Measurements from ENCODE around the gene SLC47A2.
"Not testable (repeated sequence)": the region's sequence is repeated elsewhere in the genome, so short reads cannot be mapped to it uniquely, and the experiment has no call there.

The SLC47A2 gene

DNA sequence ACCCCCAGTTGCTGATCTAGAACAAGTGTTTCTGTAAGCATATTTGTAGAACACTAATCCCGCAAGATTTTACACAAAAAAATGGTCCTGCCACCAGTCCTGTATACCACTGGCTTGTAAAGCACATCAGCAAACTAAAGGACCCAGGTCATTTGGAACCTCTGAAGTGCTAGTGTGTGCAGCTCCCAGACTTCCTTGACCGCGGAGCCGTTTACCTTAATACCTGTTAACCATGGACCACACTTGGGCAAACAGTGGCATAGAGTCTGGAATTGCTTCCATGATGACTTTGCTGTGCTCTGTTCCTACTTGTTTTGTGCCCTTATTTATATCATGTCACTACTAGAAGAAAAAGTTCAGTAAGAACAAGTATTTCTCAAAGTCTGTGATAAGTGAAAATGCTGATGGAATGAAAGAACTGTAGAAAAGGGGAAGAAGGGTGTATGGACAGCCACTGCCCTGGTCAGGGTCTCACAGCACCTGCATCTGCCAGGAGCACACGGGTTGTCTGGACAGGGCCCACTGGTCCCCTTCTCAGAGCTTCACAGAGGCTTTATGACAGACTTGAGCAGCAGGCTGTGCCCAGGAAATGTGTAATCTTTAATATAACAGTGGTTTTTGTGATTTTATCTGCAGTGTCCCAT, 38.5 kb downstream of the SLC47A2 start:
- TF ChIP-seq CTCF (IDR thresholded peaks at IDR 0.05; ENCODE audit: control insufficient read depth, extremely low read depth, insufficient read depth) = no peak
- H3K4me3 ChIP-seq (ENCODE audit: low read depth, low read length) = no peak overlapping the region
- no peak for DNase-seq (ENCODE audit: low read depth)

- TF ChIP-seq CTCF (IDR thresholded peaks at IDR 0.05; ENCODE audit: control insufficient read depth, extremely low read depth, insufficient read depth) = no peak
- H3K4me3 ChIP-seq (ENCODE audit: low read depth, low read length) = no peak overlapping the region
- DNase-seq (ENCODE audit: low read depth) = no peak
Measured at GRCh38 chr17:19676896-19677295, 39.5 kb downstream of the SLC47A2 start.

- no peak overlapping the region for H3K4me3 ChIP-seq (ENCODE audit: low read depth, low read length)
- DNase-seq (ENCODE audit: low read depth) = no peak
- TF ChIP-seq CTCF (IDR thresholded peaks at IDR 0.05; ENCODE audit: control insufficient read depth, extremely low read depth, insufficient read depth) = no peak
Measured at GRCh38 chr17:19673623-19674022, 42.8 kb downstream of the SLC47A2 start.

- no peak overlapping the region for H3K4me3 ChIP-seq (ENCODE audit: low read depth, low read length)
- peak; percentile 51 for TF ChIP-seq CTCF (IDR thresholded peaks at IDR 0.05; ENCODE audit: control insufficient read depth, extremely low read depth, insufficient read depth)
- DNase-seq (ENCODE audit: low read depth) = peak; percentile 52
Measured at GRCh38 chr17:19672009-19672750, 44.2 kb downstream of the SLC47A2 start.

DNA sequence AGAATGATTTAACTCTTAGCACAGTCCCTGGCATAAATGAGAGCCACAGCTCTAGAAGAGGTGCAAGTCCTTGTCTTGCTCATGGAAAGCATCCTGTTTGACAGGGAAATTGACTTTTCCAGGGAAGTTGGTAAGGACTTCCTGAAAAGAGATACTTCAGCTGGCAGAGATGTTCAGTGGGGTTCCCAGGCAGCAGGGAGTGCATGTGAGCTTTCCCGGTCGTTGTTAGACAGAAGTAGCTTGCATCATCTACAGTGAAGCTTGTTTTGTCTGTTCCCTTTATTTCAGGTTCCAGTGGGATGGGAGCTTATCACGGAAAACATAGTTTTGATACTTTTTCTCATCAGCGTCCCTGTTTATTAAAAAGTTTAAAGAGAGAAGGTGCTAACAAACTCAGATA, 45.0 kb downstream of the SLC47A2 start:
- no peak for DNase-seq (ENCODE audit: low read depth)
- no peak overlapping the region for H3K4me3 ChIP-seq (ENCODE audit: low read depth, low read length)
- TF ChIP-seq CTCF (IDR thresholded peaks at IDR 0.05; ENCODE audit: control insufficient read depth, extremely low read depth, insufficient read depth) = no peak

- DNase-seq (ENCODE audit: low read depth) = no peak
- TF ChIP-seq CTCF (IDR thresholded peaks at IDR 0.05; ENCODE audit: control insufficient read depth, extremely low read depth, insufficient read depth) = no peak
- no peak overlapping the region for H3K4me3 ChIP-seq (ENCODE audit: low read depth, low read length)
Measured at GRCh38 chr17:19670908-19671307, 45.5 kb downstream of the SLC47A2 start.

GRCh38 chr17:19669680-19670079, 46.7 kb downstream of the SLC47A2 start:
- not testable (repeated sequence) for DNase-seq (ENCODE audit: low read depth); H3K4me3 ChIP-seq (ENCODE audit: low read depth, low read length)
